GM13977 (cell line): ENCODE measurements around the gene SSR1.

Experiments
- DNase-seq: peaks from one replicate; pipeline ENCODE4 v3.0.0; 2012; ENCODE audit warnings: low spot score
- CTCF ChIP-seq: IDR thresholded peaks from 2 replicates; pipeline ENCODE4 v1.5.1; 2012; ENCODE audit warnings: mild to moderate bottlenecking, control low read depth; ENCODE audit not compliant: insufficient read depth; ENCODE audit errors: extremely low read depth, missing control alignments
- in situ Hi-C: fragments of 300-500 bp; cut with MboI; formaldehyde crosslinking; loops from one replicate; pipeline ENCODE4 v1.12.0; 2022; ENCODE audit warnings: low sequenced_read_pairs, low pct_unique_long_range_greater_than_20kb, mixed read lengths, inconsistent platforms; ENCODE audit not compliant: unreplicated experiment

SSR1 gene

GRCh38 chr6:7239590-7239948, 73.4 kb downstream of the SSR1 start:
- in situ Hi-C loops, result loop anchor here (25.0 kb wide), 2 partner anchors 452 to 552 kb away; no protein-coding TSS in a partner anchor
- TF ChIP-seq CTCF, result no peak
- no peak for DNase-seq

- in situ Hi-C loops, result loop anchor here (25.0 kb wide), 2 partner anchors 452 to 552 kb away; no protein-coding TSS in a partner anchor
- DNase-seq, result peak; percentile 65
- TF ChIP-seq CTCF, result peak; percentile 76
Observed at GRCh38 chr6:7238900-7239589, 74.0 kb downstream of the SSR1 start.

GRCh38 chr6:7238526-7238899, 74.5 kb downstream of the SSR1 start:
- in situ Hi-C loops, result loop anchor here (25.0 kb wide), 2 partner anchors 451 to 551 kb away; no protein-coding TSS in a partner anchor

GRCh38 chr6:7237653-7238188, 75.3 kb downstream of the SSR1 start:
- in situ Hi-C loops, result loop anchor here (25.0 kb wide), 2 partner anchors 450 to 550 kb away; no protein-coding TSS in a partner anchor
- DNase-seq, result no peak
- no peak for TF ChIP-seq CTCF

More at GRCh38 chr6:7238526-7238899, 74.5 kb downstream of the SSR1 start:
- TF ChIP-seq CTCF, result no peak
- no peak for DNase-seq

- in situ Hi-C loops, result loop anchor here (25.0 kb wide), 2 partner anchors 449 to 549 kb away; no protein-coding TSS in a partner anchor
- peak; percentile 73 for DNase-seq
- TF ChIP-seq CTCF, result no peak
Observed at GRCh38 chr6:7236306-7237209, 76.4 kb downstream of the SSR1 start.

GRCh38 chr6:7235712-7236305, 77.2 kb downstream of the SSR1 start:
- no peak for DNase-seq
- no peak for TF ChIP-seq CTCF
- in situ Hi-C loops, result loop anchor here (25.0 kb wide), 2 partner anchors 449 to 549 kb away; no protein-coding TSS in a partner anchor
